ENCODE measurements around the gene NPIPA7.
"Not testable (repeated sequence)": the region's sequence is repeated elsewhere in the genome, so short reads cannot be mapped to it uniquely, and the experiment has no call there.

- not testable (repeated sequence) for TF ChIP-seq CTCF (IDR thresholded peaks at IDR 0.05; ENCODE audit: low read depth, low read length); EZH2phosphoT487 (IDR thresholded peaks at IDR 0.05; ENCODE audit: low read depth)
Measured at GRCh38 chr16:16434711-16435110, 55.8 kb downstream of the NPIPA7 start.
